ENCODE results near the gene CDK16. TPM values are rescaled to one million over a fixed set of nuclear protein-coding genes. Genes with fewer than 3 reads are reported as not detected.

Gene CDK16
- total RNA-seq, 5 donors from 2014 or later (not counting 1 experiment from before 2014, with no cell fraction given): 54.7 to 139 (median 60.4) TPM

DNA sequence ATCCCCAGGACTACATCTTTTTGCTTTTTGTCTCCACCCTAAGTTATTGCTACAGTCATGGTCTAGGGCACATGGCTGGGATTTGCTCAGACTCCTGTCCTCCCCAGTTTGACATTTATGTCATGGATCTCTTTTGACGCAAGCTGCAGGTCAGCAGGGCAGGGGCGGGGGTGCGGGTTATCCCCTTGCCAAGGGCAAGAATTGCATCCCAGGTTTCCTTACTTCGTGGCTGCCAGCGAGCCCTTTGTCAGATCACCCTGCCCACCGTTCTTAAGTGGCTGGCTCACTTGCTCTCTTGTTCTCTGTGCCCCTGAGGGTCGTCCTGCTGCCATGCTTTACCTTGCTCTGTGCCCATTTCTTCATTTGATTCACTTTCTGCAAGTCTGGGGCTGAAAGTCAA, 45.9 kb upstream of the CDK16 start:
- POLR2A ChIA-PET: no interaction called here

DNA sequence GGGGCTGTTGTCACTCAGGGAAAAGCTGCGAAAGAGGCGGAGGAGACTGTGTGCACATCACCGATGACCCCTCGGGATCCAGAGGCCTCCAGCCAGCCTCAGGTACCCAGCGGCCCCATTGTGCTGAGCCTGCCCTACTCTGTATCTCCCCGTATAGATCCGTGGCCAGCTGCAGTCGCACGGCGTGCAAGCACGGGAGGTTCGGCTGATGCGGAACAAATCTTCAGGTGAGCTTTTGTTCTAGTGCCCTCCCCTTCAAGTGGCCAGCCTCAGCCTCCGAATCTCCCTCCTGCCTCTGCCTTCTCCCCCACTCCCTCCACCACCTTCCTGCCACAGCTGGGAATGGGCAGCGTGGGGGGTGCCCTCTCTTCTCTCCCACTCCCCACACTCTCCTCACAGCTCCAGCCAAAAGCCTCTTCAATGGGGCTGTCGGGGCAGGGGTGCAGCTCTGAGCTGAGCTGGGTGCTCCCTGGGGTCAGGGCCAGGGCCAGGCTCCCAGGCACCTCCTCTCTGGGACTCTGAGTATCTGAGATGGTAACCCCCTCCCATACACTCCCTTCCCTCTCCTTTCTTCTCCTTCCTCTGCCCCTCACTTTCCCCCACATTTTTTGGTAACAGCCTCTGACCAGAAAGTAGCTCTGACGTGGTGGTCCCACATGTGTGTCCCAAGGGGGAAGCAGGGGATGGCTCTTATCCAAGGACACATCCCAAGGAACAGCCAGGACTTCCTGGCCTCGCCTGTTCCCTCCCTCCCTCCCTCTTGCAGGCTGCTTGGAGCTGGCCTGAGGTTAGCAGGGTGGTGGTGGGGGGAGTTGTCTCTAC, 45.3 kb upstream of the CDK16 start:
- peaks cover 5 to 78% of the 10 kb centered on the region in 2 donors for H3K36me3 ChIP-seq (ENCODE audit: control insufficient read depth in 2 of 2, extremely low read depth in 1 of 2, insufficient read depth in 1 of 2, low read length in 1 of 2)
- no peak overlapping the region for H3K27ac Mint-ChIP-seq

More for the DNA sequence above, 45.9 kb upstream of the CDK16 start:
- H3K4me3 Mint-ChIP-seq: no peak overlapping the region
- CTCF ChIA-PET: no interaction called here
- Histone ChIP-seq H3K27ac (ENCODE audit: low read length) (no peak overlapping the region), H3K4me1 (ENCODE audit: control insufficient read depth in 1 of 2, extremely low read depth in 1 of 2, insufficient read depth in 2 of 2, low read length in 2 of 2) (no peaks in the 10 kb centered on the region), H3K9me3 (no peaks in the 10 kb centered on the region), H3K27me3 (replicated peaks in 1 of 2; ENCODE audit: control insufficient read depth in 2 of 2, extremely low read depth in 1 of 2, insufficient read depth in 2 of 2, low read length in 1 of 2) (no peaks in the 10 kb centered on the region), H3K4me3 (ENCODE audit: control insufficient read depth in 1 of 2, extremely low read depth in 1 of 2, low read length in 1 of 2) (no peak overlapping the region), H3K36me3 (ENCODE audit: control insufficient read depth in 2 of 2, extremely low read depth in 1 of 2, insufficient read depth in 1 of 2, low read length in 1 of 2) (peaks cover 5 to 73% of the 10 kb centered on the region in 2 donors)
- no peak overlapping the region for H3K27ac Mint-ChIP-seq
- no peak for ATAC-seq (replicated peaks in 1 of 4)
- H3K4me1 Mint-ChIP-seq: peaks cover 0 to 2% (median 0%) of the 10 kb centered on the region in 3 donors
- DNase-seq: no peak
- H3K9me3 Mint-ChIP-seq: no peaks in the 10 kb centered on the region
- peaks cover 0 to 16% of the 10 kb centered on the region in 2 donors for H3K27me3 Mint-ChIP-seq
- WGBS (ENCODE audit: insufficient coverage): 98% methylated on average over 5 of the region's 7 CpGs
- H3K36me3 Mint-ChIP-seq: peaks cover 9% of the 10 kb centered on the region

GRCh38 chrX:47174376-47174775, 44.1 kb upstream of the CDK16 start:
- no peaks in the 10 kb centered on the region for H3K9me3 ChIP-seq
- no peak overlapping the region for H3K4me3 ChIP-seq (ENCODE audit: control insufficient read depth in 1 of 2, extremely low read depth in 1 of 2, low read length in 1 of 2)
- Mint-ChIP-seq H3K27me3 (peaks cover 0 to 23% of the 10 kb centered on the region in 2 donors), H3K27ac (no peak overlapping the region), H3K4me1 (no peaks in the 10 kb centered on the region), H3K36me3 (peaks cover 17% of the 10 kb centered on the region), H3K9me3 (no peaks in the 10 kb centered on the region), H3K4me3 (no peak overlapping the region)
- no peak overlapping the region for H3K27ac ChIP-seq (ENCODE audit: low read length)
- H3K4me1 ChIP-seq (ENCODE audit: control insufficient read depth in 1 of 2, extremely low read depth in 1 of 2, insufficient read depth in 2 of 2, low read length in 2 of 2): no peaks in the 10 kb centered on the region
- DNase-seq: no peak
- no peaks in the 10 kb centered on the region for H3K27me3 ChIP-seq (replicated peaks in 1 of 2; ENCODE audit: control insufficient read depth in 2 of 2, extremely low read depth in 1 of 2, insufficient read depth in 2 of 2, low read length in 1 of 2)
- no peak for ATAC-seq (replicated peaks in 1 of 4)
- ChIA-PET CTCF (no interaction called here), POLR2A (no interaction called here)
- peaks cover 2 to 87% of the 10 kb centered on the region in 2 donors for H3K36me3 ChIP-seq (ENCODE audit: control insufficient read depth in 2 of 2, extremely low read depth in 1 of 2, insufficient read depth in 1 of 2, low read length in 1 of 2)
- WGBS (ENCODE audit: insufficient coverage): 95% methylated on average over 4 of the region's 12 CpGs

More for the DNA sequence above, 45.3 kb upstream of the CDK16 start:
- H3K27me3 Mint-ChIP-seq: peaks cover 0 to 16% of the 10 kb centered on the region in 2 donors
- H3K4me3 ChIP-seq (ENCODE audit: control insufficient read depth in 1 of 2, extremely low read depth in 1 of 2, low read length in 1 of 2): no peak overlapping the region
- no peak overlapping the region for H3K4me3 Mint-ChIP-seq
- 93% methylated on average over 3 of the region's 18 CpGs for WGBS (ENCODE audit: insufficient coverage)
- no peaks in the 10 kb centered on the region for H3K4me1 Mint-ChIP-seq
- ChIA-PET POLR2A (interaction anchor here in 1 of 2 donors (0.6 kb wide), 1 partner anchor 258 kb away, joined by 9 read pairs; no protein-coding TSS in a partner anchor), CTCF (interaction anchor here in 1 of 2 donors (0.6 kb wide), 1 partner anchor 490 kb away, joined by 3 read pairs; no protein-coding TSS in a partner anchor)
- H3K9me3 ChIP-seq: no peaks in the 10 kb centered on the region
- H3K27ac ChIP-seq (ENCODE audit: low read length): no peak overlapping the region
- ATAC-seq (replicated peaks in 1 of 4) (no peak), DNase-seq (no peak)
- no peaks in the 10 kb centered on the region for H3K4me1 ChIP-seq (ENCODE audit: control insufficient read depth in 1 of 2, extremely low read depth in 1 of 2, insufficient read depth in 2 of 2, low read length in 2 of 2)
- H3K9me3 Mint-ChIP-seq: no peaks in the 10 kb centered on the region
- H3K36me3 Mint-ChIP-seq: peaks cover 13% of the 10 kb centered on the region
- no peaks in the 10 kb centered on the region for H3K27me3 ChIP-seq (replicated peaks in 1 of 2; ENCODE audit: control insufficient read depth in 2 of 2, extremely low read depth in 1 of 2, insufficient read depth in 2 of 2, low read length in 1 of 2)

DNA sequence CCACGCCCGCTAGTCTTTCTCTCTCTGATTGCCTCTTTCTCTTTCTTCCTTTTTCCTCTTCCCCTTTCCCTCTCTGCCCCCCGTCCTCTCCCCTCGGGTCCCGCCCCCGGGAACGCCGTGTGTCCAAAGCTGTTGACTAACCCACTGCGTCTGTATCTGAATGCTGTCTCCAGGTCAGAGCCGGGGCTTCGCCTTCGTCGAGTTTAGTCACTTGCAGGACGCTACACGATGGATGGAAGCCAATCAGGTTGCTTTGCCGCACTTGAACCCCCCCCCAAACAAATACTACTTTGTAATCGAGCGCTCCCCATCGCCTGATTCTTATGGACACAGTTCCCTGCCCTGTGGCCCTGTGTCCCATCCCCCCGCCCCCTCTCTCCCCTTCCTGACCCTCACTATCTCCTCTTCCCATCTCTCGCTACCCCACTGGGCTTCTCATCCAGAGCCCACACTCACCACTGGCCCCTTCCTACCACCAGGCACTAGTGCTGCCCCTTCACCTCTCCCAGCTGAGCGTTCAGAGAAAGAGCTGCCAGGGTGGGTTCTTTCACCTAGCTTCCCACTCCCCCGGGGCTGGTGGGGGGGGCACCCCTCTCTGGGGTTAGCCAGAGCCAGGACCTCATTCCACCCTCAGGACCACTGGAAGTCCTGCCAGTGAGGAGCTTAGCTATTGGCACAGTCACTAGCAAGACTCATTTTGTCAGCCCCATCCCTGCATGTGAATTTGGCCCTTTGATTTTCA, 43.5 kb upstream of the CDK16 start:
- H3K27me3 Mint-ChIP-seq: peaks cover 0 to 25% of the 10 kb centered on the region in 2 donors
- peaks cover 19% of the 10 kb centered on the region for H3K36me3 Mint-ChIP-seq
- no peak overlapping the region for H3K27ac Mint-ChIP-seq
- WGBS (ENCODE audit: insufficient coverage): no CpG with 5 or more reads among the region's 23 CpGs
- Histone ChIP-seq H3K4me3 (ENCODE audit: control insufficient read depth in 1 of 2, extremely low read depth in 1 of 2, low read length in 1 of 2) (no peak overlapping the region), H3K27me3 (replicated peaks in 1 of 2; ENCODE audit: control insufficient read depth in 2 of 2, extremely low read depth in 1 of 2, insufficient read depth in 2 of 2, low read length in 1 of 2) (no peaks in the 10 kb centered on the region), H3K36me3 (ENCODE audit: control insufficient read depth in 2 of 2, extremely low read depth in 1 of 2, insufficient read depth in 1 of 2, low read length in 1 of 2) (peaks cover 2 to 87% of the 10 kb centered on the region in 2 donors), H3K27ac (ENCODE audit: low read length) (no peak overlapping the region), H3K4me1 (ENCODE audit: control insufficient read depth in 1 of 2, extremely low read depth in 1 of 2, insufficient read depth in 2 of 2, low read length in 2 of 2) (no peaks in the 10 kb centered on the region), H3K9me3 (no peaks in the 10 kb centered on the region)
- H3K4me1 Mint-ChIP-seq: no peaks in the 10 kb centered on the region
- ATAC-seq (replicated peaks in 1 of 4) (no peak), DNase-seq (no peak)
- H3K9me3 Mint-ChIP-seq: no peaks in the 10 kb centered on the region
- POLR2A ChIA-PET: no interaction called here
- CTCF ChIA-PET: no interaction called here
- no peak overlapping the region for H3K4me3 Mint-ChIP-seq

- Mint-ChIP-seq H3K9me3 (no peaks in the 10 kb centered on the region), H3K4me1 (no peaks in the 10 kb centered on the region), H3K36me3 (peaks cover 19% of the 10 kb centered on the region), H3K4me3 (no peak overlapping the region), H3K27ac (peak overlapping the region in 1 of 2 donors; percentile 55), H3K27me3 (peaks cover 0 to 29% of the 10 kb centered on the region in 2 donors)
- Histone ChIP-seq H3K4me1 (ENCODE audit: control insufficient read depth in 1 of 2, extremely low read depth in 1 of 2, insufficient read depth in 2 of 2, low read length in 2 of 2) (no peaks in the 10 kb centered on the region), H3K9me3 (no peaks in the 10 kb centered on the region), H3K27ac (ENCODE audit: low read length) (no peak overlapping the region), H3K27me3 (replicated peaks in 1 of 2; ENCODE audit: control insufficient read depth in 2 of 2, extremely low read depth in 1 of 2, insufficient read depth in 2 of 2, low read length in 1 of 2) (no peaks in the 10 kb centered on the region), H3K4me3 (ENCODE audit: control insufficient read depth in 1 of 2, extremely low read depth in 1 of 2, low read length in 1 of 2) (no peak overlapping the region), H3K36me3 (ENCODE audit: control insufficient read depth in 2 of 2, extremely low read depth in 1 of 2, insufficient read depth in 1 of 2, low read length in 1 of 2) (peaks cover 2 to 87% of the 10 kb centered on the region in 2 donors)
- ChIA-PET POLR2A (no interaction called here), CTCF (no interaction called here)
- DNase-seq (no peak), ATAC-seq (replicated peaks in 1 of 4) (no peak)
- 96% methylated on average over 8 of the region's 12 CpGs for WGBS (ENCODE audit: insufficient coverage)
Observed at GRCh38 chrX:47175588-47175980, 42.9 kb upstream of the CDK16 start.

GRCh38 chrX:47176101-47176740, 42.3 kb upstream of the CDK16 start:
- Histone ChIP-seq H3K4me1 (ENCODE audit: control insufficient read depth in 1 of 2, extremely low read depth in 1 of 2, insufficient read depth in 2 of 2, low read length in 2 of 2) (no peaks in the 10 kb centered on the region), H3K27me3 (replicated peaks in 1 of 2; ENCODE audit: control insufficient read depth in 2 of 2, extremely low read depth in 1 of 2, insufficient read depth in 2 of 2, low read length in 1 of 2) (no peaks in the 10 kb centered on the region), H3K4me3 (ENCODE audit: control insufficient read depth in 1 of 2, extremely low read depth in 1 of 2, low read length in 1 of 2) (no peak overlapping the region), H3K36me3 (ENCODE audit: control insufficient read depth in 2 of 2, extremely low read depth in 1 of 2, insufficient read depth in 1 of 2, low read length in 1 of 2) (peaks cover 2 to 86% of the 10 kb centered on the region in 2 donors), H3K27ac (ENCODE audit: low read length) (no peak overlapping the region), H3K9me3 (no peaks in the 10 kb centered on the region)
- DNase-seq (no peak), ATAC-seq (replicated peaks in 1 of 4) (no peak)
- peaks cover 0 to 31% of the 10 kb centered on the region in 2 donors for H3K27me3 Mint-ChIP-seq
- H3K9me3 Mint-ChIP-seq: no peaks in the 10 kb centered on the region
- H3K36me3 Mint-ChIP-seq: peaks cover 19% of the 10 kb centered on the region
- ChIA-PET POLR2A (no interaction called here), CTCF (no interaction called here)
- 96% methylated on average over 8 of the region's 23 CpGs for WGBS (ENCODE audit: insufficient coverage)
- no peak overlapping the region for H3K4me3 Mint-ChIP-seq
- no peak overlapping the region for H3K27ac Mint-ChIP-seq
- H3K4me1 Mint-ChIP-seq: no peaks in the 10 kb centered on the region

All from T-cell (primary cell).